ENCODE results near the gene RPP25L. TPM values are rescaled to one million over a fixed set of nuclear protein-coding genes. Genes with fewer than 3 reads are reported as not detected.

Gene RPP25L
- total and polyA plus RNA-seq, 2 donors (not counting 1 experiment from before 2014, with no cell fraction given), result 13.5 to 34.3 TPM

DNA sequence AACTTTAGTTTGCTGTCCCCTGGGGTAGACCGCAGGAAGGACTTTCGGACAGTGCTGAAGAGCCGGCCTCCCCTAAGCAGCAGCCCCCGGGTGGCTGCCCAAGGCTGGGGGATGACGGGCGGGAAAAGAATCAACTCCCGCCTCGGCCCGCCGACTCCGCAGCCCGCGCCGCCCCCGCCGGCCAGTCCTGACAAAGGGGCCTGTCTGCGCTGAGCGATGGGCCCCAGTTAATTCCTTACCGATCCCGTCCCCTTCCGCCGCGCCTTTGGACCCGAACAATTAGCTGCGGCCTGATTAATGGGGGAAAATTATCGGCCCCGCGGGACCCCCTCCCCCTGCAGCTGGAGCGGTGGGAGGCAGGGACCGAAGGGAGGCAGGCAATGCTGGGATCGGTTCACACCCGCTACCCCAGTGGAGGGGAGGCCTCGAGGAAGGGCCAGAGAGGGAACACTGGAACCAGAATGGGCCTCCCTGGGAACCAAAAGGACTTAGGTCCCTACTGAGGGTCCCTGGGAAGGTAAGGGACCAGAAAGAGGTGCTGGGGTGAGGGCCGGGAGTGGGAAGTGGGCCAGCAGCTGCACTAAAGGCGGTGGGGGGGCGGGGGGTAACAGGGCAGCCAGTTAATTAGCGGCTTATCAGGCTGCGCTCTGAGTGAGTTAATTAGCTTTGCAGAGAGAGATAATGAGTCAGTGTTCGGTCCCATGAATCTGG lies 12.7 kb upstream of the RPP25L start:
- no peak overlapping the region for H3K4me2 ChIP-seq (ENCODE audit: extremely low read depth, insufficient read depth, low read length)
- no peak for DNase-seq (ENCODE audit: low read depth in 2 of 2)
- H2AFZ ChIP-seq (ENCODE audit: low read length), result no peak overlapping the region
- no peaks in the 10 kb centered on the region for H3K36me3 ChIP-seq (ENCODE audit: control insufficient read depth, insufficient read depth, low read length)
- H3K79me2 ChIP-seq (ENCODE audit: control insufficient read depth, insufficient read depth, low read length), result peaks cover 5% of the 10 kb centered on the region
- H3K4me1 ChIP-seq (ENCODE audit: control insufficient read depth, extremely low read depth, insufficient read depth, low read length), result no peaks in the 10 kb centered on the region
- H4K20me1 ChIP-seq (ENCODE audit: control insufficient read depth, extremely low read depth, insufficient read depth, low read length), result no peaks in the 10 kb centered on the region
- H3K9ac ChIP-seq (ENCODE audit: insufficient read depth, low read length), result no peak overlapping the region
- H3K4me3 ChIP-seq (replicated peaks in 1 of 4; ENCODE audit: control extremely low read depth in 1 of 4, insufficient read depth in 1 of 4, low read depth in 3 of 4, low read length in 4 of 4), result no peak overlapping the region
- H3K27me3 ChIP-seq (ENCODE audit: control insufficient read depth, insufficient read depth, low read length), result peaks cover 65% of the 10 kb centered on the region
- H3K27ac ChIP-seq (ENCODE audit: insufficient read depth, low read length), result no peak overlapping the region
- TF ChIP-seq CTCF (conservative IDR thresholded peaks at IDR 0.05 in 1 of 2, IDR thresholded peaks at IDR 0.05 in 1 of 2; ENCODE audit: low read depth in 1 of 2, low read length in 2 of 2), result no peak
- peak; percentile 20 for TF ChIP-seq EZH2 (IDR thresholded peaks at IDR 0.05; ENCODE audit: low read length, missing control alignments)
- no peaks in the 10 kb centered on the region for H3K9me3 ChIP-seq (ENCODE audit: control insufficient read depth, insufficient read depth, low read depth, low read length)

- Histone ChIP-seq H3K79me2 (ENCODE audit: control insufficient read depth, insufficient read depth, low read length) (peaks cover 7% of the 10 kb centered on the region), H3K36me3 (ENCODE audit: control insufficient read depth, insufficient read depth, low read length) (no peaks in the 10 kb centered on the region), H3K4me3 (replicated peaks in 1 of 4; ENCODE audit: control extremely low read depth in 1 of 4, insufficient read depth in 1 of 4, low read depth in 3 of 4, low read length in 4 of 4) (no peak overlapping the region), H3K4me1 (ENCODE audit: control insufficient read depth, extremely low read depth, insufficient read depth, low read length) (no peaks in the 10 kb centered on the region), H3K4me2 (ENCODE audit: extremely low read depth, insufficient read depth, low read length) (no peak overlapping the region), H3K27me3 (ENCODE audit: control insufficient read depth, insufficient read depth, low read length) (peaks cover 56% of the 10 kb centered on the region), H2AFZ (ENCODE audit: low read length) (no peak overlapping the region), H3K9me3 (ENCODE audit: control insufficient read depth, insufficient read depth, low read depth, low read length) (no peaks in the 10 kb centered on the region), H4K20me1 (ENCODE audit: control insufficient read depth, extremely low read depth, insufficient read depth, low read length) (no peaks in the 10 kb centered on the region), H3K27ac (ENCODE audit: insufficient read depth, low read length) (no peak overlapping the region), H3K9ac (ENCODE audit: insufficient read depth, low read length) (no peak overlapping the region)
- no peak for DNase-seq (ENCODE audit: low read depth in 2 of 2)
- TF ChIP-seq EZH2 (IDR thresholded peaks at IDR 0.05; ENCODE audit: low read length, missing control alignments), result peak; percentile 78
- no peak for TF ChIP-seq CTCF (conservative IDR thresholded peaks at IDR 0.05 in 1 of 2, IDR thresholded peaks at IDR 0.05 in 1 of 2; ENCODE audit: low read depth in 1 of 2, low read length in 2 of 2)
Observed at GRCh38 chr9:34623374-34624235, 11.7 kb upstream of the RPP25L start.

All from fibroblast of lung (primary cell).